DMS53 (cell line): ENCODE measurements around the gene MAPK8.
"Not testable (repeated sequence)": the region's sequence is repeated elsewhere in the genome, so short reads cannot be mapped to it uniquely, and the experiment has no call there.

Experiments
- DNase-seq: peaks from one replicate; lab custom pipeline; 2025; lab: John Stamatoyannopoulos, UW

The MAPK8 gene

GRCh38 chr10:48306265-48306869 lies at the start of gene MAPK8:
MAPK8 (plus strand) TSS chr10:48306677; CDS start chr10:48401661, 94,984 bp downstream.
- DNase-seq: peak; percentile 98

- DNase-seq: no peak
Measured at GRCh38 chr10:48257407-48257961, 49.0 kb upstream of the MAPK8 start.

GRCh38 chr10:48258105-48258504 lies 48.4 kb upstream of the MAPK8 start:
- no peak for DNase-seq

GRCh38 chr10:48266528-48266927 lies 39.9 kb upstream of the MAPK8 start:
- DNase-seq: no peak

GRCh38 chr10:48271047-48271730 lies 35.3 kb upstream of the MAPK8 start:
- DNase-seq: no peak

- DNase-seq: no peak
Measured at GRCh38 chr10:48272682-48273081, 33.8 kb upstream of the MAPK8 start.

GRCh38 chr10:48273741-48274140 lies 32.7 kb upstream of the MAPK8 start:
- peak; percentile 79 for DNase-seq

- DNase-seq: peak; percentile 97
Measured at GRCh38 chr10:48274636-48275035, 31.8 kb upstream of the MAPK8 start, which contains the start of gene FRMPD2. FRMPD2 (minus strand) TSS chr10:48274696; CDS start chr10:48274567, 129 bp downstream.

GRCh38 chr10:48277093-48277492 lies 29.4 kb upstream of the MAPK8 start:
- DNase-seq: no peak

GRCh38 chr10:48279081-48279751 lies 27.3 kb upstream of the MAPK8 start:
- no peak for DNase-seq

GRCh38 chr10:48281697-48282096 lies 24.8 kb upstream of the MAPK8 start:
- DNase-seq: not testable (repeated sequence)

GRCh38 chr10:48282829-48283228 lies 23.6 kb upstream of the MAPK8 start:
- DNase-seq: no peak

- DNase-seq: no peak
Measured at GRCh38 chr10:48284002-48284546, 22.4 kb upstream of the MAPK8 start.

GRCh38 chr10:48284811-48285210 lies 21.7 kb upstream of the MAPK8 start:
- no peak for DNase-seq

- no peak for DNase-seq
Measured at GRCh38 chr10:48285710-48286109, 20.8 kb upstream of the MAPK8 start.

- DNase-seq: no peak
Measured at GRCh38 chr10:48286356-48286755, 20.1 kb upstream of the MAPK8 start.

- DNase-seq: peak; percentile 56
Measured at GRCh38 chr10:48287417-48288391, 18.8 kb upstream of the MAPK8 start.

- no peak for DNase-seq
Measured at GRCh38 chr10:48288661-48289060, 17.8 kb upstream of the MAPK8 start.

GRCh38 chr10:48289501-48290238 lies 16.8 kb upstream of the MAPK8 start:
- DNase-seq: peak; percentile 85

- no peak for DNase-seq
Measured at GRCh38 chr10:48290286-48290685, 16.2 kb upstream of the MAPK8 start.

- DNase-seq: peak; percentile 31
Measured at GRCh38 chr10:48291190-48291589, 15.3 kb upstream of the MAPK8 start.
